ENCODE results near the gene PSMB11. TPM values are rescaled to one million over a fixed set of nuclear protein-coding genes. Genes with fewer than 3 reads are reported as not detected.

Gene PSMB11
- not detected in 2 replicates for total RNA-seq

GRCh38 chr14:23042162-23042965, at the start of gene PSMB11:
Gene PSMB11, plus strand, starts transcription at chr14:23042212. Its CDS starts 14 bp downstream, at chr14:23042226.

GRCh38 chr14:23009939-23010726, 31.9 kb upstream of the PSMB11 start, which contains the start of gene C14orf93:
Gene C14orf93, minus strand, starts transcription at chr14:23010143. Its CDS starts 11,120 bp downstream, at chr14:22999023.

GRCh38 chr14:23034498-23035302, 7.3 kb upstream of the PSMB11 start, which contains the start of gene PSMB5:
Gene PSMB5, minus strand, starts transcription at chr14:23034900. Its CDS starts 19 bp downstream, at chr14:23034881.

GRCh38 chr14:23056956-23057756, 15.1 kb downstream of the PSMB11 start, which contains the start of gene CDH24:
Gene CDH24, minus strand, starts transcription at chr14:23057520. Its CDS starts 1,787 bp downstream, at chr14:23055733.

Other genes with a start within 250 kb of the PSMB11 start
- 1.3 and 1.5 TPM in 2 replicates for gene SLC7A7, start 226.8 kb upstream of the PSMB11 start, total RNA-seq
- 146 and 245 TPM in 2 replicates for gene MRPL52, start 212.3 kb upstream of the PSMB11 start, total RNA-seq
- 226 and 239 TPM in 2 replicates for gene MMP14, start 205.6 kb upstream of the PSMB11 start, total RNA-seq
- 52.8 and 53.1 TPM in 2 replicates for gene LRP10, start 170.5 kb upstream of the PSMB11 start, total RNA-seq
- 0.30 TPM in 1 of 2 replicates, not detected in the other for gene REM2, start 159.0 kb upstream of the PSMB11 start, total RNA-seq
- 61.4 and 61.8 TPM in 2 replicates for gene RBM23, start 123.1 kb upstream of the PSMB11 start, total RNA-seq
- gene PRMT5, start 112.8 kb upstream of the PSMB11 start, total RNA-seq = 71.7 and 75.3 TPM in 2 replicates
- 71.3 and 78.2 TPM in 2 replicates for gene HAUS4, start 85.1 kb upstream of the PSMB11 start, total RNA-seq
- 47.9 and 49.3 TPM in 2 replicates for gene AJUBA, start 59.7 kb upstream of the PSMB11 start, total RNA-seq
- 18.0 and 22.9 TPM in 2 replicates for gene C14orf93, start 32.1 kb upstream of the PSMB11 start, total RNA-seq
- gene PSMB5, start 7.3 kb upstream of the PSMB11 start, total RNA-seq = 311 and 342 TPM in 2 replicates
- gene CDH24, start 15.3 kb downstream of the PSMB11 start, total RNA-seq = 8.6 and 9.8 TPM in 2 replicates
- gene ACIN1, start 52.9 kb downstream of the PSMB11 start, total RNA-seq = 58.0 and 62.7 TPM in 2 replicates
- gene C14orf119, start 53.3 kb downstream of the PSMB11 start, total RNA-seq = 55.6 and 72.1 TPM in 2 replicates
- gene CIROP, start 62.8 kb downstream of the PSMB11 start, total RNA-seq = 0.34 and 0.45 TPM in 2 replicates
- not detected in 2 replicates for gene CEBPE, start 77.0 kb downstream of the PSMB11 start, total RNA-seq
- gene SLC7A8, start 141.4 kb downstream of the PSMB11 start, total RNA-seq = 0.34 and 0.45 TPM in 2 replicates
- gene RNF212B, start 195.7 kb downstream of the PSMB11 start, total RNA-seq = not detected in 2 replicates
- 8.4 and 8.5 TPM in 2 replicates for gene HOMEZ, start 243.9 kb downstream of the PSMB11 start, total RNA-seq